ENCODE data around the gene PGBD2.
"Not testable (repeated sequence)": the region's sequence is repeated elsewhere in the genome, so short reads cannot be mapped to it uniquely, and the experiment has no call there.

PGBD2 gene

DNA sequence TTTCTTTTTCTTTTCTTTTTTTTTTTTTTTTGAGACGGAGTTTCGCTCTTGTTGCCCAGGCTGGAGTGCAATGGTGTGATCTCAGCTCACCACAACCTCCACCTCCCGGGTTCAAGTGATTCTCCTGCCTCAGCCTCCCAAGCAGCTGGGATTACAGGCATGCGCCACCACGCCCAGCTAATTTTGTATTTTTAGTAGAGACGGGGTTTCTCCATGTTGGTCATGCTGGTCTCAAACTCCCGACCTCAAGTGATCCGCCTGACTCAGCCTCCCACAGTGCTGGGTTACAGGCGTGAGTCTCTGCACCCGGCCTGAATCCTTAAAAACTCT is 16.2 kb upstream of the PGBD2 start:
- not testable (repeated sequence) for DNase-seq

DNA sequence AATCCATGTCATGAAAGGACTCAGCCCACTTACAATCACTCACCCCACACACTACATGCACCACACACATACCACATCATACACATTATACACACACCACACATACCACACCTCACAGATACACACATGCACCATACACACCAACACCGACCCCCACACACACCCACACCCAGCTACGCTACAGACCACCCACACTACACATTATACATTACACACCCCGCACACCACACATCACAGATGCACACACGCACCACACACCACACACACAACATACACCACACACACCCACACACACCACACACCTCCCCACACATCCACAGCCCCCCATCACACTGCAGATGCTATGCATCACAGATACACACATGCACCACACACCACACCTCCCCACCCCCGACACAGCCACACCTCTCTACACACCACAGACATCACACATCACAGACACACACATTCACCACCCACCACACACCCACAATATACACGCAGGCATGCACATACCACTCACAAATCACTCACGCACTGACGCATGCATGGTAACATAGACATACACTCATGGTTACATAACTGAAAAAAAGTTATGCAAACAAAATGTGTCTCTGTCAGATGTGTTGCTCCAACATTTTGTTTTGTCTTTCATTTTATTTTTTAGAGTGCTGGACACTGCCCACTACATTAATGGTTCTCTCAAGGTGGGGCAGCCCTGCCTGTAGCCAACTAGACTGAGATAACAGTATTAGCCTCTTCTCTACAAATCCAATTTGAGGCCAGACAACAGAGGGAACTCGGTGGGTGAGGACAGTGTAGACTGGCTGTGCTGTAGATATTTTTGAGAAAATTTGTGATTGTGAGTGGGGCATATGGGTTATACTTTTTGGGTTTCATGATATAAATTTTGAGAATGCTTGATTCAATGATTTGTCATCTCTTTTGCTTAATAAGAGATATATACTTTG is 15.2 kb upstream of the PGBD2 start:
- no peak for DNase-seq

DNA sequence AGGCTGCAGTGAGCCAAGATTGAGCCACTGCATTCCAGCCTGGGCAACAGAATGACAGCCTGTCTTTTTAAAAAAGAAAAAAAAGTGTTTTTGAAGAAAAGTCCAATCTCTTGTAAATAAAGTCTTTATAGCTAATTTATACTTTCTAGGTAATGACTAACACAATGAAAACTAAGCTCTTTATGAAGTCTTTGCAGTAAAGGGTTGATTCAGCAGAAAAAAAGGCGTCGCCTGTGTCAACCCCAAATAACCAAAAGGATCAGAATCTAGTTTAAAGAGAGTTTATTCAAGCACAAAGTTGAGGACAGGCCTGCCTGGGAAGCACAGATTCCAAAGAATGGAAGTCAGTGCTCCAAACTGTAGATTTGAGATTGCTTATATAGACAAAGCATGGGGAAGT is 14.3 kb upstream of the PGBD2 start:
- no peak for DNase-seq

DNA sequence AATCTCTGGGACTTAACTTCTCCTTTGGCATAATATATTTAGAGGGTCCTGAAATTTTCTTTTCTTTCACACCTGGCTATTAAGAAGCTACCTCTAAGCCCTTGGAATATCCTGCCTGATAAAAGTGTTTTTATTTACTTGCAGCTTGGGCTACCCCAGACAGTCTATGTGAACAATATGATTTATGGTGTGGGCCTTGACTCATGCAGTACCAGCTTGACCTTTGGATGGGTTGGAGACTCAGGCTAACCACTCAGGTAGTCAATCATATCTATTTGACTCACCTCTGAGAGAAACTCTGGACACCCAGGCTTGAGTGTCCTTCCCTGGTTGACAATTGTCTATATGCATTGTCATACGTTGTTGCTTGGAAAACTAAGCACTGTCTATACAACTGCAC is 13.4 kb upstream of the PGBD2 start:
- no peak for DNase-seq

DNA sequence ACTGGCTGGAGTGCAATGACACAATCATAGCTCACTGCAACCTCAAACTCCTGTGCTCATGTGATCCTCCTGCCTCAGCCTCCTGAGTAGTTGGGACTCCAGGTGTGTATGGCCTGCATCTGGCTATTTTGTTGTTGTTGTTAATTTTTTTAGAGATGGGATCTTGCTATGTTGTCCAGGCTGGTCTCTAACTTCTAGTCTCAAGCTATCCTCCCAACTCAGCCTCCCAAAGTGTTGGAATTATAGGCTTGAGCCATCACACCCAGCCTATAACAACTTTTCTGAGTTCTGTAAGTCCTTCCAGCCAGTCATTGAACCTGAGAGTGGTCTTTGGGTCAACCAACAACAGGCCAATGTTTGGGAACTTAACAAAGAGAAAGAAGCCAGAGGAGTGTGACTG is 11.2 kb upstream of the PGBD2 start:
- no peak for DNase-seq

DNA sequence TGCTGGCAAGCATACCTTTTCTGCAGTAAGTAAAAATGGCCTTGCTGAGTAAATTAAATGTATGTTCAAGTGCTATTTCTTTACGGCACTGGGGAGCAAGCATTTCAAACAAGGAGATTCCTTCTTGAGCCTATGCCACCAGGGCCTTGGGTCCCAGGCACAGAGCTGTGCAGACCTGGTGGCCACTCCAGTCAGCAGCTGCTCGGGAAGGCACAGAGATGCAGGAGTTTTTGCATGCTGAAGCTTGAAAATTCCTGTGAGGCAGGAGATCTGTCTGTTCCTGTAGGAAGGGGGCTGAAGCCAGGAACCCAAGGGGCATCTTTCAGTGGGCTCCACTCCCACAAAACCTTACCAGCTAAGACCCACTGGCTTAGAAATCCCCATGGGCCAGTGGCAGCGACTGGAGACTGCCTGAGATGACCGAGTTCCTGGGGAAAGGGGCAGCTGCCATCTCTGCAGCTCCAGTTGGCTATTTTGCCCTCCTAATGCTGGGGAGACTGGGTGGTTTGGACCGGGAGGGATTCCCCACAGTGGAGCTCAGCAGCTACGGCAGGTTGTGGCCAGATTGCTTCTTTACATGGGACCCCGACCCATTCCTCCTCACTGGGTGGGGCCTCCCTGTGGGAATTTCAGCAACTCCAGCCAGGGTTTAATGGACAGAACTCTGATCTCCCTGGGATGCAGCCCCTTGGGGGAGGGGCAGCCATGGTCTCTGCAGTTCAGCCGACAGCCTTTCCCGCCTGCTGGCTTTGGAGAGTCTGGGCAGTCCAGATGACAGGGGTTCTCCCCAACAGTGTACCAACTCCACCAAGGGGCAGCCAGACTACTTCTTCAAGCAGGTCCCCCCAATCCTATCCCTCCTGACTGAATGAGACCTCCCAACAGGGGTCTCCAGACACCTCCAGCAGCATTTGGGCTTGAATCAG is 8.4 kb upstream of the PGBD2 start:
- DNase-seq = no peak

DNA sequence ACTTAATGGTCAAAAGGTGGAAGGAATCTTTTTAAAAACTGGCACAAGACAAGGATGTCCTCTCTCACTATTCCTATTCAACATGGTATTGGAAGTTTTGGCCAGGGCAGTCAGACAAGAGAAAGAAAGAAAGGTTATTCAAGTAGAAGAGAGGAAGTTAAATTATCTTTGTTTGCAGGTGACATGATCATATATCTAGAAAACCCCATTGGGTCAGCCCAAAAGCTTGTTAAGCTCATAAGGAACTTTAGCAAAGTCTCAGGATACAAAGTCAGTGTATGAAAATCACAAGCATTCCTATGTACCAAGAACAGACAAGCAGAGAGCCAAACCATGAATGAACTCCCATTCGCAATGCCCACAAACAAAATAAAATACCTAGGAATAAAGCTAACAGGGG is 5.4 kb upstream of the PGBD2 start:
- DNase-seq = no peak

DNA sequence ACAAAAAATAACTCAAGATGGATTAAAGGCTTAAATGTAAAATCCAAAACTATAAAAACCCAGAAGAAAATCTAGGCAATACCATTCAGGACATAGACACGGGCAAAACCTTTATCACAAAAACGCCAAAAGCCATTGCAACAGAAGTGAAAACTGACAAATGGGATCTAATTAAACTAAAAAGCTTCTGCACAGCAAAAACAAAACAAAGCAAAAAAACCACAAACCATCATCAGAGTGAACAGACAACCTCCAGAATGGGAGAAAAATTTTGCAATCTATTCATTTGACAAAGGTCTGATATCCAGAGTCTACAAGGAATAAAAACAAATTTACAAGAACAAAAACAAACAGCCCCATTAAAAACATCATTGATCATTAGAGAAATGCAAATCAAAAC is 4.5 kb upstream of the PGBD2 start:
- DNase-seq = no peak

DNA sequence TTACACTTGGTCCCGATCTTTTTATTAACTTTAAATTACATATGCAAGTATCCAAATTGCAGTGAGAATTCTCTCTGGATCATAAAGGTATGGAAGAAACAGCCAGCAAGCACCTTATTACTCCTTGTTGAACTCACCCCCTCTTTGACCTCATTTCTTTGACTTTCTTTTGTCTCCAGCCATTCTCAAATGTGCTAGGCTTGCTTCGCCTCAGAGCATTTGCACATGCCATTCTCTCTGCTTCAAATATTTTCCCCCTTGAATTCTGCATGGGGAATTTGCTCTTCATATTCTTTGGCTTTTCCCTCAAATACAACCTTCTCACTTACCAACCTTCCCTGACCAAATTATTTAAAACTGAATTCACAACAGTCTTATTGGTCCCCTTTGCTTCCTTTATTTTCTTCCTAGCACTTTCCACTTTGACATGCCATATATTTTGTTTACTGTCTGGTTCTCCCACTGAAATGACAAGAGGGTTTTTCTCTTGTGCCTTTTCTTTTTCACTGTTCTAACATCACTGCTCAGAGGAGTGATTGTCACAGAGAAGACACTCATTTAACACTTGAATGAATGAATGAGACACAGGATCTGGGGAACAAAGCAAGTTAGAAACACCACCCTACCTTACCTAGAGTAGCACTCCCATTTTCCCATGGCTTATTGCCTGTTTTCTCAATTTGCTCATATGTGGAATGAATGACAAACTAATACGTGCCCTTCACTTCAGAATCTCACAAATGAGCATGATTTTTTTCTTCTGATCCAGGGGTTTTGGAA is 1.4 kb upstream of the PGBD2 start:
- no peak for DNase-seq

DNA sequence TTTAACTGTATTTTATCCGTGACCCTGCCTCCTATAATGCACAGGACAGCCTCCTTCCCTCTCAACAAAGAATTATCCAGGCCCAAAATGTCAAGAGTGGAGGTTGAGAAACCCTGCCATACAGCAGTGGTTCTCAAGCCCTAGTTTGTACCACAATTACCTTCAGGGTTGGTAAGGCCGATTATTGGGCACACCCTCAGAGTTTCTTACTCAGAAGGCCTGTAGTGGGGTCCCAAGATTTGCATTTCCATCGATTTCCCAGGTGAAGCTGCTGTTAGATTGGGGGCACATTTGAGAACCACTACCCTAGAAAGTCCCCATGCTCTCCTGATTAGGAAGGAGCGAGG is 400 bp upstream of the PGBD2 start:
- no peak for DNase-seq

DNA sequence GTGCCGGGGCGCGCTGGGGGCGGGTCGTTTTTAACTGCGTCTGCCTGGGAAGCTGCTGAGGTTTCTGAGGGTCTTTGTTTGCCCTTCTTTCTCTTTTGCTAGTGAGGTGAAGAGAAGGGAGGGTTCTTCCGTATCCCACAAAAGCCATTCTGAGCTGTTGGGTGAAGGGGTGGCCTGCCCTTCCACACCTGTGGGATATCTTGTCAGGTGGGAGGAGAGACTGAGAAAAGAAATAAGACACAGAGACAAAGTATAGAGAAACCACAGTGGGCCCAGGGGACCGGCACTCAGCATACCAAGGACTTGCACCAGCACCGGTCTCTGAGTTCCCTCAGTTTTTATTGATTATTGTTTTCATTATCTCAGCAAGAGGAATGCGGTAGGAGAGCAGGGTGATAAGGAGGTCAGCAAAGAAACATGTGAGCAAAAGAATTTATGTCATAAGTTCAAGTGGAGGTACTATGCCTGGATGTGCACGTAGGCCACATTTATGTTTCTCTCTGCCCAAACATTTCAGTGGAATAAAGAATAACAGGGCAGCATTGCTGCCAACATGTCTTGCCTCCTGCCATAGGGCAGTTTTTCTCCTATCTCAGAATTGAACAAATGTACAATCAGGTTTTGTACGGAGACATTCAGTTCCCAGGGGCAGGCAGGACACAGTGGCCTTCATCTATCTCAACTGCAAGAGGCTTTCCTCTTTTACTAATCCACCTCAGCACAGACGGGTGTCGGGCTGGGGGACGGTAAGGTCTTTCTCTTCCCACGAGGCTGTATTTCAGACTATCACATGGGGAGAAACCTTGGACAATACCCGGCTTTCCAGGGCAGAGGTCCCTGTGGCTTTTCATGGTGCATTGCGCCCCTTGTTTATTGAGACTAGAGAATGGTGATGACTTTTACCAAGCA is 972 bp downstream of the PGBD2 start:
- no peak for DNase-seq

DNA sequence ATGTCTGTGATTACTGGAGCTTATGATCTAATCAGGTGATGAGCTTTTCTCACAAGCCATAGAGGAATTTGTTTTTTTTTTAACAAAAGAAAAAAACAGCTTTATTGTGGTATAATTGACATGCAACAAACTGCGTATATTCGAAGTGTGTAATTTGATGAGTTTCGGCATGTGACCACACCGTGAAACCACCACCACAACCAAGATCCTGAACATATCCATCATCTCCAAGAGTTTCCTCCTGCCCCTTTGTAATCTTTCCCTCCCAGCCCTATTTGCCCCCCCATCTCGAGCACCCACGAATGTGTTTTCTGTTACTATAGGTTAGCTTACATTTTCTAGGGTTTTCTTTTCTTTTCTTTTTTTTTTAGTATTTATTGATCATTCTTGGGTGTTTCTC is 4.7 kb downstream of the PGBD2 start:
- no peak for DNase-seq

DNA sequence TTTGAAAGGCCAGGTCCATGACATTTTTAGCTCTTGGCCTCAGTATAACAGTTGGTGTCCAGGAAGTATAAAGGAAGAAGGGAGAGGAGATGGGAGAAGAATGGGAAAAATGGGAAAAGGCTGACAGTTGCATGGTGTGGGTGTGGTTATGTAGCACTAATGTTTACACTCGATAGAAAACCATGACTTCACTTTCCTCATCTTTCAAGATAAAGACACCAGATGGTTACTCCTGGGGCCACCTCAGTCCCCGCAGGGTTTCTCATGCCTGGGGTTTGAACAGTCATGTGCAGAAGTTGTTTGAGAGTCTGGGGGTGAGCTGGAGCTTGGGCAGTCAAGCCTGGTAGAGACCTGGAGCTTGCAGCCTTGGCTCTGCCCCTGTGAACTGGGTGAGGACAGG is 7.9 kb downstream of the PGBD2 start:
- DNase-seq = no peak

DNA sequence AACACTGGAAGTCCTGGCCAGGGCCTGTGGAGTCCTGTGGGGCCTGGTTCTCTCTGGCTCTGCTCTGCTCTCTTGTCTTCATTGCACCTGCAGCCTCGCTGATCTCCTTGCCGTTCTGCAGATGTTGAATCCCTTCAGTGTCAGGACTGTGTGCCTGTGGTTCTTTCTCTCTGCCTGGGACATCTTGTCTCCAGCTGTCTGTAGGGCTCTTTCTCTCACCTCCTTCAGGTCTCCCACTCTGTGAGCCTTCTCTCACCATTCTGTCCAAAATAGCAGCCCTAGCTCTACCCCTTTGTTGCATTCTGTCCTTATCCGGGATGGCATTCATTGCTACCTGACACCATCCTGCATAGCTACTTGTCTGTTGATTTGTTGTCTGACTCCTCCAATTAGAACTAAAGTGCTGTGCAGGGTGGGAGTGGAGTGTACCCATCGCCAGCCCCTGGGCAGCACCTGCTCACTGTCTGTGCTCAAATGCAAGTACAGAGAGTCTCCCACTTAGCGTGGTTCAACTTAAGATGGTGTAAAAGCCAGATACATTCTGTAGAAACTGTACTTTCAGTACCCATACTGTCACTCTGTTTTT is 8.9 kb downstream of the PGBD2 start:
- DNase-seq = no peak

DNA sequence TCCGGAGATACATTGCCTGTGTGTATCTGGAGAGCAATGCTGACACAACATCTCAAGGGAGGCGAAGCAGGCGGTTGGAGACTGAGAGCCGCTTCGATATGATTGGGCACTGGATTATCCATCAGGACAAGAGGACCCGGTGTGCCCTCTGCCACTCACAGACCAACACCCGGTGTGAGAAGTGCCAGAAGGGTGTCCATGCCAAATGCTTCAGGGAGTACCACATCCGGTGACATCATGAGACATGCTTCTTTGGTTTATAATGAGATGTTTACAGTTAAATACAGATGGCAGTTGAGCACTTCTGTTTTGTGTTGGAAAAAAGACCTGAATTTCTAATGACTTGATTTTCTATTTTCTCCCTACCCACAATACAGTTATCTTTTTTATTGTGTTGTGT is 12.1 kb downstream of the PGBD2 start:
- no peak for DNase-seq

DNA sequence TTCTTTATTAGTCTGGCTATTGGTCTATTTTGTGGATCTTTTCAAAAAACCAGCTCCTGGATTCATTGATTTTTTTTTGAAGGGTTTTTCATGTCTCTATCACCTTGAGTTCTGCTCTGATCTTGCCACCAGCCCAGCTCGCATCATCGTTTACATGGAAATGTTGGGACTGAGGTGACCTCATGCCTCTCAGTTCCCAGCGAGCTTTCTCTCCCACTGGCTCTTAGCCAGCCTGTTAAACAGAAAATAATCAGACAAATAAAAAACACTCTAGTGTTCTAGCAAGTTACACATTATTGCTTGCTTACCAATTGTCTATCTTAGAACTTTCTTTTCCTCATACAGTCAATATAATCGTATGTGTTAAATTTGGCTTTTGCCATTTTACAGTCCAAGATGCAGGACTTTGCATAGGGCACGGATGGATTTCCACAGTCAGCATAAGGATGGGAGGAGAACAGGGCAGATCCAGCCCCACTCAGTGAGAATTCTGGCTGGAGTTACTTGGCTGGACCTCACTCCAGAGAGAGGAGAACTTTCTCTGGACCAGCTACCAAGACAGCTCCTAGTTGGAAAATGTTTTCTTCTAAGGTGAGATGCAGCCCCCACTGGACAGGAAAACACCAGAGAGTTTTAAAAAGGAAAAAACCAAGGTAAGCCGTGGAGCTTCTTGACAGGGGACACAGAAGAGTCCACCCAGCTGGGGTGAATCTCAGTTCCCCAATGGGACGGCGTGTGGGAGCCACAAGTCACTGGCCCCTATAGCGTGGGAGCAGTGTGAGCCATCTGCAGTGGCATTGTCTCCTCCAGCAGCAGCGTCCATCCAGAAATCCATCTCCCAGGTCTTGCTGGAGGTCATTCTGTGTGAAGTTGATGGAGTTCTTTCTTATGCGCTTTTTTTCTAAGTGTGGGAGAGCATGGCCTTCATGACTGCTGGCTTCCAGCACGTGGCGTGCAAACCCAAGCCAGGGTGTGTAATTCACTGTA is 17.6 kb downstream of the PGBD2 start:
- DNase-seq = no peak

DNA sequence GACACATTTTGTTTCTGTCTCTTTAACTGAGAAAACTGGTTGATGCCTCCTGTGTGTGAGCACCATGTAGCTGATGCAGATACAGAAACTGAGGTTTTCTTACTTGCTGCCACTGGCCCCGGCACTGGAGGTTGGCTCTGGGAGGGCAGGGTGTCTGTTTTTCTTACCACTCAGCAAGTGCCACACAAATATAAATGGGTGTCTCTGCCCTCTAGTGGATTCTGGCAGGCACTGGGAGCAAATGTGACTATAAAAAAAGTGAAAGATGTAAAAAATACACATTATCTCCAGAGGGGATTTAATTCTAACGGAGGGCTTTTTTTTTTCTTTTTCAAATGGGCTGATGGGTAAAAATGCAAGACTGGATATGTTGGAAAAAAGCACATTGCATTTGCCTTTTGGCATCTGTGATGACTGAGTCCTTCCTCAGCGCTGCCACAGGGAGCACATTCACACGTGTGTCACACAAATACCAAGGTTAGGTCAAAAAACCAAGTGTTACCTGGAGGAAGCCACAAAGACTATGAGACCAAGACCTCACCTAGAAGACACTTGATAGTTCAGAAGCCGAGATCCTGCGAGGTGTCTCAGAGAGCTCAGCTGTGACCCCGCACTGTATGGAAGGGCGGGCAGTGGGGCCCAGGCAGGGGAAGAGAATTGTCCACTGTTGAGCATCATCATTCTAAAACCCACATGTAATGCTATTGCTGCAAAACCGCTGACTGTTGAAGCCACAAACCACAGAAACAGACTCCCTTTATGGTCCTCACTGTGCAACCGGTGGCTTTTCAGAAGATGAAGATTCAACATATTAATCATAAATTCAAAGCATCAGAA is 18.9 kb downstream of the PGBD2 start:
- peak; percentile 44 for DNase-seq

DNA sequence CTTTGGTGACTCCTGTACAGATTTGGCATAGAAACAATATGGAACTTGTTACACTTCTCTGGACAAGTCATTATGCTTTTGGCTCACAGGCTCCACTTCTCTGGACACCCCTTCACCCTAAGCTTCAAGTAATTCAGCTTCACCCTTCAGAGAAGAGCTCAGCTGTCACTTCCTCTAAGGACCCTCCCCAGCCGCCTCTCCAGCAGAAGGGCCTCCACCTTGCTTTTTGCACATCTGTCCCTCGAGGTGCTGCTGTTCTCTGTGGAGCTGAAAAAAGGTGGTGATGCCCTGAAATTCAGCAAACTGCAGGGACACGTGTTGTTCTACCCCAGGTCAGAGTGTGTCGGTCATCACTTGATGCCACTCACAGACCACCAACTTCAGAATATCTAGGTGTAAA is 19.8 kb downstream of the PGBD2 start:
- DNase-seq = not testable (repeated sequence)

DNA sequence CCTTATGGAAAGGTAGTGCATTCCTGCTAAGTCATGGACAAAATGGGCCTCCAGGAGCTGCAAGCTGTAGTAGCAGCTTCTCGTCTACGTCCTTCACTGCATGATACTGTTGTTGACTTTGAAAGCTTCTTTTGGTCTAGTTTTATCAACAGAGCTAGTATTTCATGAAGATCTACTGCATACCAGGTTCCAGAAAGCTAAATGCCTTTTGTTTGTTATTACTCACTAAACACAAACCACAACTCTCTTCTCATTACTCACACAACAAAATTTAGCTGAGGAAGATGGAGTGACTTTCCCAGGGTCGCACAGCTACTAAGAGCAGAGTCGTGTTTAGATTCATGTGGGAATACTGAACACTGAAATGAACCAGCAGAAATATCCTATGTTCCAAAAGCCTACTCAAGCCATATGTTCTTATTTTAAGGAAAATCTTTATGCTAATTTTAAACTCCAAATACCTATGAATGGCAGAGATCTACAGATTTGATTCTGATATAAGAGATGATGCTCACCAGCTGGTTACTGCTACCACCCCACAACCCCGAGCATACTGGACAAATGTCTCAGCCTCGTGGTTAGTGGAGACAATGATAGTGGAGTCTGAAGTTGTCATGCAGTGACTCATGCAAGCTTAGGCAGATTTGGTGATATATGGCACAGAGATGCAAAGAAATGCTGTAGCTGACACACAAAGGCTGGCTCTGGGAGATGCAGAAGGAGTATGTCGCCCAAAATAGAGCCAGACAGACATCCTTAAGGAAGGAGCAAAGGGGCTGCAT is 20.6 kb downstream of the PGBD2 start:
- DNase-seq = no peak
